ENCODE measurements around the gene PCDHGA7.
"Not testable (repeated sequence)": the region's sequence is repeated elsewhere in the genome, so short reads cannot be mapped to it uniquely, and the experiment has no call there.

Gene PCDHGA7

GRCh38 chr5:141366016-141366896 is 16.3 kb upstream of the PCDHGA7 start:
- DNase-seq = no peak

DNA sequence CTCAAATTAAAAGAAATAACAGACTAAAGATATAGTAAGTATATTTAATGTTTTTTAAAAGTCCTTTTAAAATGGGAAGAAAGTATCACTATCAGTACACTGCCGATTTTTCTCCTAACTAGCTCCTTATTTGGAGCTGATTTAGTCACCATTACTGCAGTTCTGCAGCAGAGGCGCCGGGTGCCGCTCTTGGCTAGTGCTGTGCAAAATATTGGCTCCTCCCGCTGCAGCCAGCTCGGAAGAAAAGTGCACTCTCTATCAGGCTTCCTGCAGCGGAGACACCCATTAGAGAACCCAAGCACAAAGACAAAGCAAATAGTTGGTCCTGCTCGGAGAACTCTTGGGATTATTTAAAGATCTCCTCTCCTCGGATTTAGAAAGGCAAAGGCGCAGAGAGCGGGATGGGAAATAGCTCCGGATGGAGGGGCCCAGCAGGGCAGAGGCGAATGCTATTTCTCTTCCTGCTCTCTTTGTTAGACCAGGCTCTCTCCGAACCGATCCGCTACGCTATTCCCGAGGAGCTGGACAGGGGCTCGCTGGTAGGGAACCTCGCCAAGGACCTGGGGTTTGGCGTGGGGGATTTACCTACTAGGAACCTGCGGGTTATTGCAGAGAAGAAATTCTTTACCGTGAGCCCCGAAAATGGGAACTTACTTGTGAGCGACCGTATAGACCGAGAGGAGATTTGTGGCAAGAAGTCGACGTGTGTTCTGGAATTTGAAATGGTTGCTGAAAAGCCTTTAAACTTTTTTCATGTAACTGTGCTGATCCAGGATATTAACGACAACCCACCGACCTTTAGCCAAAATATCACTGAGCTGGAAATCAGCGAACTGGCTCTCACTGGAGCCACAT is 12.3 kb upstream of the PCDHGA7 start, which contains the start of gene PCDHGB3:
Gene PCDHGB3, plus strand, starts transcription at position 249 of the 855 bp plus-strand sequence. Its CDS starts 153 bp downstream, at position 402.
- no peak for DNase-seq

DNA sequence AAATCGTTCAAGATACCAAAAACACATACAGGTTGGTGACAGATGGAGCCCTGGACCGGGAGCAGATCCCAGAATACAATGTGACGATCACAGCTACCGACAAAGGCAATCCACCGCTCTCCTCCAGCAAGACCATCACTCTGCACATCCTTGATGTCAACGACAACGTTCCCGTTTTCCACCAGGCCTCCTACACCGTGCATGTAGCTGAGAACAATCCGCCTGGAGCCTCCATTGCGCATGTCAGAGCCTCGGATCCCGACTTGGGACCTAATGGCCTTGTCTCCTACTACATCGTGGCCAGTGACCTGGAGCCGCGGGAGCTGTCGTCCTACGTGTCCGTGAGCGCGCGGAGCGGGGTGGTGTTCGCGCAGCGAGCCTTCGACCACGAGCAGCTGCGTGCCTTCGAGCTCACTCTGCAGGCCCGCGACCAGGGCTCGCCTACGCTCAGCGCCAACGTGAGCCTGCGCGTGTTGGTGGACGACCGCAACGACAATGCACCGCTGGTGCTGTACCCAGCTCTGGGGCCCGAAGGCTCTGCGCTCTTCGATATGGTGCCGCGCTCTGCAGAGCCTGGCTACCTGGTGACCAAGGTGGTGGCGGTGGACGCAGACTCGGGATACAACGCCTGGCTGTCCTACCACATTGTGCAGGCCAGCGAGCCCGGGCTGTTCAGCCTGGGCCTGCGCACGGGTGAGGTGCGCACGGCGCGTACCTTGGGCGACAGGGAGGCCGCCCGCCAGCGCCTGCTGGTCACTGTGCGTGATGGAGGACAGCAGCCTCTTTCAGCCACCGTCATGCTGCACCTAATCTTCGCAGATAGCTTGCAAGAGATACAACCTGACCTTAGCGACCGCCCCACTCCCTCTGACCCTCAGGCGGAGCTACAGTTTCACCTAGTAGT is 10.7 kb upstream of the PCDHGA7 start:
- no peak for DNase-seq

DNA sequence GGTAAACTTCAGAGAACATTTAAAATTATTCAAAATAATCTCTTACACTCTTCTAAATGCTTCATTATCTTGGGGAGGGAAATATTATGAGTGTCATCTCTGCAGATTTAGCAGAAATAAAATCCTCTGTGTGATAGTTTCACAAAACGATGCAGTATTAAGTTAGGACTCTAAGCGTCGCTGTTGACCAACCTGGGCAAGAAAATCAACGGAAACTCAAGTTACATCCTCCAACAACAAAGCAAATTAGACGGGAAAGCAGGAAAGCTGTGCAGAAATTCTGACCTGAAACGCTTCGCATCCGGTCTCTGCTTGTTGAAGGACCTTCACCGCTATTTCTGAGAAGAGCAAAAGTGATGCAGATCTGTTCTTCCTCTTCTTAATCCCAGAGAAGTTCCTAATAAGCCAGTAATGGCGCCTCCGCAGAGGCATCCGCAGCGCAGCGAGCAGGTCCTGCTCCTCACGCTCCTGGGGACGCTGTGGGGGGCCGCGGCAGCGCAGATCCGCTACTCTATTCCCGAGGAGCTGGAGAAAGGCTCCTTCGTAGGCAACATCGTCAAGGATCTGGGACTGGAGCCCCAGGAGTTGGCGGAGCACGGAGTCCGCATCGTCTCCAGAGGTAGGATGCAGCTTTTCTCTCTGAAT is 8.7 kb upstream of the PCDHGA7 start, which contains the start of gene PCDHGA6:
Gene PCDHGA6, plus strand, starts transcription at position 219 of the 645 bp plus-strand sequence. Its CDS starts 193 bp downstream, at position 412.
- no peak for DNase-seq

- no peak for DNase-seq
These were observed 7.9 kb upstream of the PCDHGA7 start for GRCh38 chr5:141374627-141375026.

DNA sequence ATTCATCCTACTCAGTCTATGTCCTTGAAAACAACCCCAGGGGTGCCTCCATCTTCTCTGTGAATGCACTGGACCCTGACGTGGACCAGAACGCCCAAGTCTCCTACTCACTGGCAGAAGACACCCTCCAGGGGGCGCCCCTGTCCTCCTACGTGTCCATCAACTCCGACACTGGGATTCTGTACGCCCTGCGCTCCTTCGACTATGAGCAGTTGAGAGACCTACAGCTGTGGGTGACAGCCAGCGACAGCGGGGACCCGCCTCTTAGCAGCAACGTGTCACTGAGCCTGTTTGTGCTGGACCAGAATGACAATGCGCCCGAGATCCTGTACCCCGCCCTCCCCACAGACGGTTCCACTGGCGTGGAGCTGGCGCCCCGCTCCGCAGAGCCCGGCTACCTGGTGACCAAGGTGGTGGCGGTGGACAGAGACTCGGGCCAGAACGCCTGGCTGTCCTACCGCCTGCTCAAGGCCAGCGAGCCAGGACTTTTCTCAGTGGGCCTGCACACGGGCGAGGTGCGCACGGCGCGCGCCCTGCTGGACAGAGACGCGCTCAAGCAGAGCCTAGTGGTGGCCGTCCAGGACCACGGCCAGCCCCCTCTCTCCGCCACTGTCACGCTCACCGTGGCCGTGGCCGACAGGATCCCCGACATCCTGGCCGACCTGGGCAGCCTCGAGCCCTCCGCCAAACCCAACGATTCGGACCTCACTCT is 6.9 kb upstream of the PCDHGA7 start:
- DNase-seq = not testable (repeated sequence)

DNA sequence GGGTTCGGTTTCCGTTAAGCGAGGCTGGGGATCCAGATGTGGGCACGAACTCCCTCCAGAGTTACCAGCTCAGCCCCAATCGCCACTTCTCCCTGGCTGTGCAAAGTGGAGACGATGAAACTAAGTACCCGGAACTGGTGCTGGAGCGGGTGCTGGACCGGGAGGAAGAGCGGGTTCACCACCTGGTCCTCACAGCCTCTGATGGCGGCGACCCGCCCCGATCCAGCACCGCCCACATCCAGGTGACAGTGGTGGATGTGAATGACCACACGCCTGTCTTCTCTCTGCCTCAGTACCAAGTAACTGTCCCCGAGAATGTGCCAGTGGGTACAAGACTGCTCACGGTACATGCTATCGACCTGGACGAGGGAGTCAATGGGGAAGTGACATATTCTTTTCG is 803 bp downstream of the PCDHGA7 start:
- no peak for DNase-seq

- no peak for DNase-seq
These were observed 2.1 kb downstream of the PCDHGA7 start for GRCh38 chr5:141384471-141385267.

DNA sequence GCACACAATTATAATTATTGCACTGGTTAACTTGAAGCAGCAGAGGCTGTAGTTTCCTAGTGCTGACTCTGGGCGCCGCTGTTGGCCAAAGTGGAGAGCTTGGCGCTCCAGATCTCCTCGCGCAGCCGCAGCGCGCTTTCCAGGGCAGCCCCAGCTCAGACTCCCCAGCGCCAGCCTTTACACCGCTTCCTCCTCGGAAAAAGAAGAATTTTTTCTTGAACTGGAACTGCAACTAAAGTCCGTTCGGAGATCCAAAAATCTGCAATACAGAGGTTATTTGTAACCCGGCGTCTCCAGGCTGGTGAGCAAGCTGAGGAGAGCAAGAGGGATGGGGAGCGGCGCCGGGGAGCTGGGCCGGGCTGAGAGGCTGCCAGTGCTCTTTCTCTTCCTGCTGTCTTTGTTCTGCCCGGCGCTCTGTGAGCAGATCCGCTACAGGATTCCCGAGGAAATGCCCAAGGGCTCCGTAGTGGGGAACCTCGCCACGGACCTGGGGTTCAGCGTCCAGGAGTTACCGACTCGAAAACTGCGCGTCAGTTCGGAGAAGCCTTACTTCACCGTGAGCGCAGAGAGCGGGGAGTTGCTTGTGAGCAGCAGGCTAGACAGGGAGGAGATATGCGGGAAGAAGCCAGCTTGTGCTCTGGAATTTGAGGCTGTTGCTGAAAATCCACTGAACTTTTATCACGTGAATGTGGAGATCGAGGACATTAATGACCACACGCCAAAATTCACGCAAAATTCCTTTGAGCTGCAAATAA is 5.2 kb downstream of the PCDHGA7 start, which contains the start of gene PCDHGB4:
Gene PCDHGB4, plus strand, starts transcription at position 142 of the 755 bp plus-strand sequence. Its CDS starts 187 bp downstream, at position 329.
- not testable (repeated sequence) for DNase-seq

DNA sequence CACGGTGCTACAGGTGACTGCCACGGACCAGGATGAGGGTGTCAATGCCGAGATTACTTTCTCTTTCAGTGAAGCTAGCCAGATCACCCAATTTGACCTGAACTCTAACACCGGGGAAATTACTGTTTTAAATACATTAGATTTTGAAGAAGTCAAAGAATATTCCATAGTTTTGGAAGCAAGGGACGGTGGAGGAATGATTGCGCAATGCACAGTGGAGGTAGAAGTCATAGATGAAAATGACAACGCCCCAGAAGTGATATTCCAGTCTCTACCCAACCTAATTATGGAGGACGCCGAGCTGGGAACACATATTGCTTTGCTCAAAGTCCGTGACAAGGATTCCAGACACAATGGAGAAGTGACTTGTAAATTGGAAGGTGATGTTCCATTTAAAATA is 6.1 kb downstream of the PCDHGA7 start:
- no peak for DNase-seq

- no peak for DNase-seq
These were observed 6.9 kb downstream of the PCDHGA7 start for GRCh38 chr5:141389153-141390042.

DNA sequence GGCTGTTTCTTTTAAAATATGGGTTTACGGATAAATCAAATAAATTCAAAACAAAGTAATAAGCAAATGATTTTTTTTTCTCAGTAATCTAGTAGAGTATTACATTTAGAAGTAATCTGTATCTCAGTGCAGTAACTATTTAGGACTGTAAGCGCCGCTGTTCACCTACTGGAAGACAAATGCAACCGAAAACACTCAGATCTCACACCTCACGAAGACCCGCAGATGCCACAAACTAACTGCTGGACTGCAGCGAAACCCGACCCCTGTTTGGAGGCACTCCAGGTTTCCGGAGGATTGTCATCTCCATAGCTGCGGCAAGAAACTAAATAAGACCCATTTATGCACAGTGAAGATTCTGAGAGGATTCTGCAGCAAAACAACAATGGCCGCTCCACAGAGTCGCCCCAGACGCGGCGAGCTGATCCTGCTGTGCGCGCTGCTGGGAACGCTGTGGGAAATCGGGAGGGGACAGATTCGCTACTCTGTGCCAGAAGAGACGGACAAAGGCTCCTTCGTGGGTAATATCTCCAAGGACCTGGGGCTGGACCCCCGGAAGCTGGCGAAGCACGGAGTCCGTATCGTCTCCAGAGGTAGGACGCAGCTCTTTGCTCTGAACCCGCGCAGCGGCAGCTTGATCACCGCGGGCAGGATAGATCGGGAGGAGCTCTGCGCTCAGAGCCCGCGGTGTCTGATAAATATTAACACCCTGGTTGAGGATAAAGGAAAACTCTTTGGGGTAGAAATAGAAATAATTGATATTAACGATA is 10.1 kb downstream of the PCDHGA7 start, which contains the start of gene PCDHGA8:
Gene PCDHGA8, plus strand, starts transcription at position 205 of the 770 bp plus-strand sequence. Its CDS starts 181 bp downstream, at position 386.
- DNase-seq = no peak

DNA sequence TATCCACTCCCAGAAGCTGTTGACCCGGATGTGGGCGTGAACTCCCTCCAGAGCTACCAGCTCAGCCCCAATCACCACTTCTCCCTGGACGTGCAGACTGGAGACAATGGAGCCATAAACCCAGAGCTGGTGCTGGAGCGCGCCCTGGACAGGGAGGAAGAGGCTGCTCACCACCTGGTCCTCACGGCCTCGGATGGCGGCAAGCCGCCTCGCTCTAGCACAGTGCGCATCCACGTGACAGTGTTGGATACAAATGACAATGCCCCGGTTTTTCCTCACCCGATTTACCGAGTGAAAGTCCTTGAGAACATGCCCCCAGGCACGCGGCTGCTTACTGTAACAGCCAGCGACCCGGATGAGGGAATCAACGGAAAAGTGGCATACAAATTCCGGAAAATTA is 10.7 kb downstream of the PCDHGA7 start:
- DNase-seq = no peak

- not testable (repeated sequence) for DNase-seq
These were observed 12.1 kb downstream of the PCDHGA7 start for GRCh38 chr5:141394401-141395187.

DNA sequence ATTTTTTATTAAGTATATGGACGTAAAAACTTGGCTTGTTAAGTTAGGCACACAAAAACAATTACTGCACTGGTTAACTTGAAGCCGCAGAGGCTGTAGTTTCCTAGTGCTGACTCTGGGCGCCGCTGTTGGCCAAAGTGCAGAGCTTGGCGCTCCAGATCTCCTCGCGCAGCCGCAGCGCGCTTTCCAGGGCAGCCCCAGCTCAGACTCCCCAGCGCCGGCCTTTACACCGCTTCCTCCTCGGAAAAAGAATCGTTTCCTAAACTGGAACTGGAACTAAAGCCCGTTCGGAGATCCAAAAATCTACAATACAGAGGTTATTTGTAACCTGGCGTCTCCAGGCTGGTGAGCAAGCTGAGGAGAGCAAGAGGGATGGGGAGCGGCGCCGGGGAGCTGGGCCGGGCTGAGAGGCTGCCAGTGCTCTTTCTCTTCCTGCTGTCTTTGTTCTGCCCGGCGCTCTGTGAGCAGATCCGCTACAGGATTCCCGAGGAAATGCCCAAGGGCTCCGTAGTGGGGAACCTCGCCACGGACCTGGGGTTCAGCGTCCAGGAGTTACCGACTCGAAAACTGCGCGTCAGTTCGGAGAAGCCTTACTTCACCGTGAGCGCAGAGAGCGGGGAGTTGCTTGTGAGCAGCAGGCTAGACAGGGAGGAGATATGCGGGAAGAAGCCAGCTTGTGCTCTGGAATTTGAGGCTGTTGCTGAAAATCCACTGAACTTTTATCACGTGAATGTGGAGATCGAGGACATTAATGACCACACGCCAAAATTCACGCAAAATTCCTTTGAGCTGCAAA is 15.4 kb downstream of the PCDHGA7 start, which contains the start of gene PCDHGB5:
Gene PCDHGB5, plus strand, starts transcription at position 192 of the 796 bp plus-strand sequence. Its CDS starts 181 bp downstream, at position 373.
- not testable (repeated sequence) for DNase-seq
